ENCODE measurements around the gene KCNN4.

DNA sequence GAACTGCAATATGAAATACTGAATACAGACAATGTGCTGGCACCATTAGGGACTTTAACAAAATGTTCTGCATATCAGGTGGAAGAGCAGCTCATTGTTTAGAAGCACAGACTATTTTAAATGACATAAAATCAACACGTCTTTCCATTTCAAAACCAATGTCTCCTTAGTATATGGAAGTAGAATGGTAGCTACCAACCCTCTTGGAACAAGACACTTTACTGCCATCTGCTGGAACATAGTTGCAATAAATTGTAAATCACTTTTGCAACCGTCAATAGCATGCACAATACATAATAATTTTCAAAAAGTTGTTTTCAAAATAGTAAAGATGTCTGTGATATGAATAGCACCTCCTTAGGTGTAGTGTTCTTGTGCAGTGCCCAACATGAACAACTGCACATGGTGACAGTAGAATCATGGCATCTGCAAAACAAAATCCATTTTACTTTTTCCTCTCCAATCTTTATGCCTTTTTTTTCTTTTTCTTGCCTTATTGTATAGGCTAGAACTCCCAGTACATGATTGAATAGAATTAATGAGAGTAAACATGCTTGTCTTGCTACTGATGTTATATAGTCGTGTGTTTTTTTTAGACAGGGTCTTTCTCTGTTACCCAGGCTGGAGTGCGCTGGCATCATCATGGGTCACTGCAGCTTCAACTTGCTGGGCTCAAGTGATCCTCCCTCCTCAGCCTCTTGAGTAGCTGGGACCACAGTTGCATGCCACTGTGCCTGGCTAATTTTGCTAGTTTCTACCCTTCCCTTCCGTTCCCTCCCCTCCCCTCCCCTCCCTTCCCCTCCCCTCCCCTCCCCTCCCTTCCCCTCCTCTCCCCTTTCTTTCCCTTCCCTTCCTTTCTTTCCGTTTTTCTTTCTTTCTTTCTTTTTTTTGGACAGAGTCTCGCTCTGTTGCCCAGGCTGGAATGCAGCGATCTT is 29.3 kb upstream of the KCNN4 start:
- TF ChIP-seq, protein P1, sequence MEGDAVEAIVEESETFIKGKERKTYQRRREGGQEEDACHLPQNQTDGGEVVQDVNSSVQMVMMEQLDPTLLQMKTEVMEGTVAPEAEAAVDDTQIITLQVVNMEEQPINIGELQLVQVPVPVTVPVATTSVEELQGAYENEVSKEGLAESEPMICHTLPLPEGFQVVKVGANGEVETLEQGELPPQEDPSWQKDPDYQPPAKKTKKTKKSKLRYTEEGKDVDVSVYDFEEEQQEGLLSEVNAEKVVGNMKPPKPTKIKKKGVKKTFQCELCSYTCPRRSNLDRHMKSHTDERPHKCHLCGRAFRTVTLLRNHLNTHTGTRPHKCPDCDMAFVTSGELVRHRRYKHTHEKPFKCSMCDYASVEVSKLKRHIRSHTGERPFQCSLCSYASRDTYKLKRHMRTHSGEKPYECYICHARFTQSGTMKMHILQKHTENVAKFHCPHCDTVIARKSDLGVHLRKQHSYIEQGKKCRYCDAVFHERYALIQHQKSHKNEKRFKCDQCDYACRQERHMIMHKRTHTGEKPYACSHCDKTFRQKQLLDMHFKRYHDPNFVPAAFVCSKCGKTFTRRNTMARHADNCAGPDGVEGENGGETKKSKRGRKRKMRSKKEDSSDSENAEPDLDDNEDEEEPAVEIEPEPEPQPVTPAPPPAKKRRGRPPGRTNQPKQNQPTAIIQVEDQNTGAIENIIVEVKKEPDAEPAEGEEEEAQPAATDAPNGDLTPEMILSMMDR (IDR thresholded peaks at IDR 0.05): peak in 6 of 7 experiments; percentile 21 to 39 (median 28)
- no peak for TF ChIP-seq POLR2A (IDR thresholded peaks at IDR 0.05)
